Natural killer cell (primary cell): ENCODE results near the gene TNIK. TPM values are rescaled to one million over a fixed set of nuclear protein-coding genes. Genes with fewer than 3 reads are reported as not detected.

ENCODE experiments used
- ATAC-seq, 3 donors: fragments of 150-1000 bp in 2 of 3; fragments of 200-7000 bp in 1 of 3; cut with Tn5 transposase; 1 replicate in 1 of 3; 2 replicates in 2 of 3; pipeline ENCODE4 v1.10.0; 2021; ENCODE audit warnings: mild to moderate bottlenecking in 2 of 3, moderate library complexity in 2 of 3
- DNase-seq, 2 donors: peaks; one replicate each; pipeline versions ENCODE4 v3.0.0 to v3.0.0-alpha.2; 2013 to 2021; ENCODE audit warnings: mixed read lengths in 1 of 2
- H3K27ac ChIP-seq: one replicate; pipeline ENCODE4 v1.5.1; 2013; ENCODE audit warnings: mild to moderate bottlenecking, low read length
- H3K27me3 ChIP-seq: one replicate; pipeline ENCODE4 v1.6.1; 2013; ENCODE audit warnings: low read length; ENCODE audit not compliant: control insufficient read depth, insufficient read depth
- H3K36me3 ChIP-seq: one replicate; pipeline ENCODE4 v1.6.1; 2013; ENCODE audit warnings: low read length; ENCODE audit not compliant: control insufficient read depth, insufficient read depth
- H3K4me1 ChIP-seq: one replicate; pipeline ENCODE4 v1.6.1; 2013; ENCODE audit warnings: low read length; ENCODE audit not compliant: control insufficient read depth, insufficient read depth
- H3K4me3 ChIP-seq: one replicate; pipeline ENCODE4 v1.5.1; 2013; ENCODE audit warnings: low read length
- H3K9me3 ChIP-seq: one replicate; pipeline ENCODE4 v1.6.1; 2013; ENCODE audit warnings: low read length; ENCODE audit not compliant: control insufficient read depth, insufficient read depth
- H3K27ac Mint-ChIP-seq, 2 donors: one replicate each; pipeline ENCODE4 v1.8.0; 2022; ENCODE audit warnings: mild to moderate bottlenecking in 2 of 2, mixed read lengths in 2 of 2, moderate library complexity in 1 of 2
- H3K27me3 Mint-ChIP-seq, 2 donors: one replicate each; pipeline ENCODE4 v1.8.0; 2022; ENCODE audit warnings: low read depth in 2 of 2, mixed read lengths in 2 of 2
- H3K36me3 Mint-ChIP-seq: one replicate; pipeline ENCODE4 v1.8.0; 2022; ENCODE audit warnings: mixed read lengths
- H3K4me1 Mint-ChIP-seq, 2 donors: one replicate each; pipeline ENCODE4 v1.8.0; 2022; ENCODE audit warnings: mixed read lengths in 2 of 2
- H3K4me3 Mint-ChIP-seq: one replicate; pipeline ENCODE4 v1.8.0; 2022; ENCODE audit warnings: mild to moderate bottlenecking, moderate library complexity, mixed read lengths
- H3K9me3 Mint-ChIP-seq, 2 donors: one replicate each; pipeline ENCODE4 v1.8.0; 2022; ENCODE audit warnings: mixed read lengths in 2 of 2
- CTCF ChIP-seq: fragments of 200-600 bp; IDR thresholded peaks from one replicate; pipeline ENCODE4 v1.8.0; 2022; ENCODE audit warnings: antibody characterized with exemption
- WGBS: methylation state at CpG from one replicate; pipeline ENCODE4 v1.1.7; 2013; ENCODE audit warnings: missing lambda C conversion rate; ENCODE audit not compliant: insufficient coverage; 5-methylcytosine and 5-hydroxymethylcytosine counted together
- intact Hi-C: fragments of 100-400 bp; cut with micrococcal nuclease; formaldehyde crosslinking; loops from one replicate; pipeline ENCODE4 v1.14.2; 2022
- total RNA-seq, 4 donors: library from RNA; stranded (reverse); fragments of 120-200 nt in 1 of 4; gene quantifications; one replicate each; pipeline versions ENCODE4 v1.2.3 to v1.2.4, GENCODE V29; 2013 to 2022

TNIK gene
- total RNA-seq, 3 donors from 2014 or later (not counting 1 experiment from before 2014, with no cell fraction given) = 93.7 to 122 (median 119) TPM

- H3K9me3 ChIP-seq = no peaks in the 10 kb centered on the region
- WGBS = 100% methylated on average over 1 of the region's 2 CpGs
- peaks cover under 1% of the 10 kb centered on the region for H3K4me1 ChIP-seq
- no peak for DNase-seq
- H3K9me3 Mint-ChIP-seq = peaks cover 0 to 2% of the 10 kb centered on the region in 2 donors
- no peak overlapping the region for H3K4me3 ChIP-seq
- no peaks in the 10 kb centered on the region for H3K36me3 ChIP-seq
- no peak overlapping the region for H3K4me3 Mint-ChIP-seq
- no peak for ATAC-seq
- H3K27me3 ChIP-seq = no peaks in the 10 kb centered on the region
- H3K27ac ChIP-seq = no peak overlapping the region
- intact Hi-C loops = no loop called here
- peaks cover 62 to 73% of the 10 kb centered on the region in 2 donors for H3K4me1 Mint-ChIP-seq
- H3K27ac Mint-ChIP-seq = peak overlapping the region in 1 of 2 donors; percentile 41
- no peak for TF ChIP-seq CTCF
- no peaks in the 10 kb centered on the region for H3K36me3 Mint-ChIP-seq
- no peaks in the 10 kb centered on the region for H3K27me3 Mint-ChIP-seq
Observed at GRCh38 chr3:171342783-171343420, 117.3 kb downstream of the TNIK start.

GRCh38 chr3:171342200-171342599, 118.0 kb downstream of the TNIK start:
- no peak overlapping the region for H3K4me3 Mint-ChIP-seq
- Histone ChIP-seq H3K36me3 (no peaks in the 10 kb centered on the region), H3K4me3 (no peak overlapping the region), H3K27me3 (no peaks in the 10 kb centered on the region), H3K27ac (no peak overlapping the region), H3K4me1 (no peaks in the 10 kb centered on the region), H3K9me3 (no peaks in the 10 kb centered on the region)
- intact Hi-C loops = no loop called here
- DNase-seq (no peak), ATAC-seq (no peak)
- no peak for TF ChIP-seq CTCF
- H3K27ac Mint-ChIP-seq = no peak overlapping the region
- H3K27me3 Mint-ChIP-seq = no peaks in the 10 kb centered on the region
- 94% methylated on average over 1 of the region's 1 CpG for WGBS
- H3K36me3 Mint-ChIP-seq = no peaks in the 10 kb centered on the region
- peaks cover 62 to 73% of the 10 kb centered on the region in 2 donors for H3K4me1 Mint-ChIP-seq
- peaks cover 0 to 2% of the 10 kb centered on the region in 2 donors for H3K9me3 Mint-ChIP-seq

GRCh38 chr3:171340434-171340833, 119.8 kb downstream of the TNIK start:
- no peak overlapping the region for H3K4me3 Mint-ChIP-seq
- TF ChIP-seq CTCF = no peak
- H3K9me3 ChIP-seq = no peaks in the 10 kb centered on the region
- H3K36me3 Mint-ChIP-seq = no peaks in the 10 kb centered on the region
- no peak overlapping the region for H3K27ac ChIP-seq
- H3K27me3 Mint-ChIP-seq = no peaks in the 10 kb centered on the region
- intact Hi-C loops = no loop called here
- ATAC-seq (no peak), DNase-seq (no peak)
- H3K36me3 ChIP-seq = no peaks in the 10 kb centered on the region
- no peak overlapping the region for H3K4me3 ChIP-seq
- no peaks in the 10 kb centered on the region for H3K27me3 ChIP-seq
- peaks cover 0 to 2% of the 10 kb centered on the region in 2 donors for H3K9me3 Mint-ChIP-seq
- whole genome bisulfite sequencing = 94% methylated on average over 4 of the region's 4 CpGs
- peaks cover 59 to 71% of the 10 kb centered on the region in 2 donors for H3K4me1 Mint-ChIP-seq
- no peak overlapping the region for H3K27ac Mint-ChIP-seq
- H3K4me1 ChIP-seq = no peaks in the 10 kb centered on the region

GRCh38 chr3:171339598-171339997, 120.6 kb downstream of the TNIK start:
- no peaks in the 10 kb centered on the region for H3K9me3 ChIP-seq
- H3K4me3 ChIP-seq = no peak overlapping the region
- H3K36me3 Mint-ChIP-seq = no peaks in the 10 kb centered on the region
- H3K9me3 Mint-ChIP-seq = peaks cover 0 to 2% of the 10 kb centered on the region in 2 donors
- WGBS = 88% methylated on average over 4 of the region's 4 CpGs
- ATAC-seq = no peak
- H3K4me3 Mint-ChIP-seq = no peak overlapping the region
- H3K27ac ChIP-seq = no peak overlapping the region
- peaks cover 59 to 71% of the 10 kb centered on the region in 2 donors for H3K4me1 Mint-ChIP-seq
- DNase-seq = no peak
- no peaks in the 10 kb centered on the region for H3K27me3 ChIP-seq
- no peaks in the 10 kb centered on the region for H3K36me3 ChIP-seq
- H3K27ac Mint-ChIP-seq = no peak overlapping the region
- no peak for TF ChIP-seq CTCF
- H3K27me3 Mint-ChIP-seq = no peaks in the 10 kb centered on the region
- no peaks in the 10 kb centered on the region for H3K4me1 ChIP-seq
- intact Hi-C loops = no loop called here
